Right lobe of liver (tissue), 4 donors: Measurements from ENCODE around the gene CNDP1.

Experiments used
- POLR2A ChIP-seq: fragments of 450-650 bp; IDR thresholded peaks from one replicate; pipeline ENCODE4 v1.6.1; 2017; ENCODE audit warnings: antibody characterized with exemption, mild to moderate bottlenecking
- TF ChIP-seq, protein P1 (sequence below), 4 donors: fragments of 200-600 bp in 3 of 4; fragments of 450-650 bp in 1 of 4; IDR thresholded peaks; one replicate each; pipeline versions ENCODE4 v1.5.1 to v1.8.0; 2016 to 2022; ENCODE audit warnings: antibody characterized with exemption in 4 of 4, mild to moderate bottlenecking in 2 of 4
- donor health status: DM: no; HTN: no; CAD: no.
- donor health status: DM: no; HTN: no; CAD: no.
- donor health status: DM: no; HTN: yes; CAD: no.

DNA sequence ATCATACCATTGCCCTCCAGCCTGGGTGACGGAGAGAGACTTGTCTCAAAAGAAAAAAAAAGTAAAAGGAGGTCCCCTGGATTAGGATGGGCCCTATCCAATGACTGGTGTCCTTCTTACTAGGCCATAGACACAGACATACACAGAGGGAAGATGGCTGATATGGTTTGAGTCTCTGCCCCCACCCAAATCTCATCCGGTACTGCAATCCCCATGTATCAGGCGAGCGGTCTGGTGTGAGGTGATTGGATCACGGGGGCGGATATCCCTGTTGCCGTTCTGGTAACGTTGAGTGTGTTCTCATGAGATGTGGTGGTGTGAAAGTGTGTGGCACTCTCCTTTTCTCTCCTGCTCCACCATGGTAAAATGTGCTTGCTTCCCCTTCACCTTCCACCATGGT lies 45.9 kb upstream of the CNDP1 start:
- TF ChIP-seq, protein P1, sequence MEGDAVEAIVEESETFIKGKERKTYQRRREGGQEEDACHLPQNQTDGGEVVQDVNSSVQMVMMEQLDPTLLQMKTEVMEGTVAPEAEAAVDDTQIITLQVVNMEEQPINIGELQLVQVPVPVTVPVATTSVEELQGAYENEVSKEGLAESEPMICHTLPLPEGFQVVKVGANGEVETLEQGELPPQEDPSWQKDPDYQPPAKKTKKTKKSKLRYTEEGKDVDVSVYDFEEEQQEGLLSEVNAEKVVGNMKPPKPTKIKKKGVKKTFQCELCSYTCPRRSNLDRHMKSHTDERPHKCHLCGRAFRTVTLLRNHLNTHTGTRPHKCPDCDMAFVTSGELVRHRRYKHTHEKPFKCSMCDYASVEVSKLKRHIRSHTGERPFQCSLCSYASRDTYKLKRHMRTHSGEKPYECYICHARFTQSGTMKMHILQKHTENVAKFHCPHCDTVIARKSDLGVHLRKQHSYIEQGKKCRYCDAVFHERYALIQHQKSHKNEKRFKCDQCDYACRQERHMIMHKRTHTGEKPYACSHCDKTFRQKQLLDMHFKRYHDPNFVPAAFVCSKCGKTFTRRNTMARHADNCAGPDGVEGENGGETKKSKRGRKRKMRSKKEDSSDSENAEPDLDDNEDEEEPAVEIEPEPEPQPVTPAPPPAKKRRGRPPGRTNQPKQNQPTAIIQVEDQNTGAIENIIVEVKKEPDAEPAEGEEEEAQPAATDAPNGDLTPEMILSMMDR (IDR thresholded peaks at IDR 0.05), result no peak
- no peak for TF ChIP-seq POLR2A
